Activated CD8-positive, alpha-beta memory T cell treated with anti-CD3 and anti-CD28 coated beads for 36 hours (primary cell): Measurements from ENCODE around the gene STK36. TPM values are rescaled to one million over a fixed set of nuclear protein-coding genes. Genes with fewer than 3 reads are reported as not detected.

Source experiments
- CTCF ChIA-PET: fragments of 350-600 bp; sonication (Branson Sonifier 250); formaldehyde crosslinking; loops from one replicate; lab custom pipeline; 2021; ENCODE audit warnings: antibody characterized with exemption; lab: Charles Lee
- POLR2A ChIA-PET: fragments of 350-600 bp; sonication (Branson Sonifier 250); formaldehyde crosslinking; loops from one replicate; lab custom pipeline; 2021; ENCODE audit warnings: antibody characterized with exemption; lab: Charles Lee
- total RNA-seq, 2 experiments: library from RNA; stranded (reverse); gene quantifications; one replicate each; pipeline ENCODE4 v1.2.3, GENCODE V29; 2021

The STK36 gene
- total RNA-seq, 2 experiments from 2014 or later = 20.3 to 20.7 TPM

DNA sequence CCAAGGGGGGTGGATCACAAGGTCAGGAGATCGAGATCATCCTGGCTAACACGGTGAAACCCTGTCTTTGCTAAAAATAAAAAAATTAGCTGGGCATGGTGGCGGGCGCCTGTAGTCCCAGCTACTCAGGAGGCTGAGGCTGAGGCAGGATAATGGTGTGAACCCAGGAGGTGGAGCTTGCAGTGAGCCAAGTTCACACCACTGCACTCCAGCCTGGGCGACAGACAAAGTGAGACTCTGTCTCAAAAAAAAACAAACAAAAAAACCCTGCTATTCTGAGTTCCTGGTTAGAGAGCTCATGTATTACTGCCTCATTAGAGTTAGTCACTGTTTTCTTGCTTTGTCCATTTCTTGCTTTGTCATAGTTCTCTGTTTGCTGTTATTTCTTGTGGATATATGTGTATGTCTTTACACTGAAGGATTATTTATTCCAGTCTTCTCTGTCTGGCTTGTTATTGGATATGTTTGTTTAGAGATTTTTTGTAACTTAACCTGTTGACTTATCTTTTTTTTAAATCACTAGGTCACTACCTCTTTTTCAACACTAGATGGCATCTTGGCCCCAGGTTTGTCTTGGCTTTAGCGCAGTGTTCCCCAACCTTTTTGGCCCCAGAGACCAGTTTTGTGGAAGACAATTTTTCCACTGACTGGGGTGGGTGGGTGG, 55.7 kb downstream of the STK36 start:
- ChIA-PET CTCF (interaction anchor here (1.1 to 3.3 kb wide), 4 partner anchors 11 to 122 kb away, joined by 4 to 14 read pairs (median 6); no protein-coding TSS in a partner anchor), POLR2A (no interaction called here)

DNA sequence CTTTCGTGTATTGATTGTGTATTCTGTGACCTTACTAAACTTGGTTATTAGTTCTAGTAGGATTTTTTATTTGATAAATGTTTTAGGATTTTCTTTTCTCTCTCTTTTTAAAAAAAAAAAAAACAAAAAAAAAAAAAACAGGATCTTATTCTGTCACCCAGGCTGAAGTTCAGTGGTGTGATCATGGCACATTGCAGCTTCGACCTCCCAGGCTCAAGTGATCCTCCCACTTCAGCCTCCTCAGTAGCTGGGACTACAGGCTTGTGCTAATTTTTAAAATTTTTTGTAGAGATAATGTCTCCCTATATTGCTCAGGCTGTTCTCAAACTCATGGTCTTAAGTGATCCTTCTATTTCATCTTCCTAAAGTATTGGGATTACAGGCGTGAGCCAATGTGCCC, 57.8 kb downstream of the STK36 start:
- CTCF ChIA-PET = interaction anchor here (3.2 kb wide), 1 partner anchor 118 kb away, joined by 12 read pairs; no protein-coding TSS in a partner anchor
- POLR2A ChIA-PET = no interaction called here

- ChIA-PET POLR2A (no interaction called here), CTCF (interaction anchor here (0.7 to 3.2 kb wide), 4 partner anchors 15 to 118 kb away, joined by 3 to 12 read pairs (median 5); partner anchors contain the start of gene TTLL4)
These were observed 60.3 kb downstream of the STK36 start for GRCh38 chr2:218732052-218732760.

DNA sequence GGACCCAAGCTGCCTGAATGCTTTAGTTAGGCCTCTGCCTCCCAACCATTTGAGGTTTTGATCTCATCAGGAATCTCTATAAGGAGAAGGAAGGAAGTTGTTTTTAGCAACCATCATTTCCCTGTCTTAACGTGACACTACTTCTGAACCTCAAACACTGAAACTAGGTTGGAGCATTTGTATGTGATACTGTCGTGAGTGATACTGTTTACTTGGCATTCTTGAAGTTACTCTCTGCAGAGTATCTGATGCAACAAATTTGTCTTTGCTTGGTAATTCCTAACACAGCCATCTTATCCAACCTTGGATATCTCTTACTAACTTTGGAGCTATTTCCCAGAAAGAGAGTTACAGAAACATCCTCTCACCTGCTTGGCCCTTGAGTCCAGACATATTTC, 60.9 kb downstream of the STK36 start:
- POLR2A ChIA-PET = no interaction called here
- CTCF ChIA-PET = interaction anchor here (0.7 to 3.2 kb wide), 2 partner anchors 14 to 115 kb away, joined by 4 to 12 read pairs; no protein-coding TSS in a partner anchor

DNA sequence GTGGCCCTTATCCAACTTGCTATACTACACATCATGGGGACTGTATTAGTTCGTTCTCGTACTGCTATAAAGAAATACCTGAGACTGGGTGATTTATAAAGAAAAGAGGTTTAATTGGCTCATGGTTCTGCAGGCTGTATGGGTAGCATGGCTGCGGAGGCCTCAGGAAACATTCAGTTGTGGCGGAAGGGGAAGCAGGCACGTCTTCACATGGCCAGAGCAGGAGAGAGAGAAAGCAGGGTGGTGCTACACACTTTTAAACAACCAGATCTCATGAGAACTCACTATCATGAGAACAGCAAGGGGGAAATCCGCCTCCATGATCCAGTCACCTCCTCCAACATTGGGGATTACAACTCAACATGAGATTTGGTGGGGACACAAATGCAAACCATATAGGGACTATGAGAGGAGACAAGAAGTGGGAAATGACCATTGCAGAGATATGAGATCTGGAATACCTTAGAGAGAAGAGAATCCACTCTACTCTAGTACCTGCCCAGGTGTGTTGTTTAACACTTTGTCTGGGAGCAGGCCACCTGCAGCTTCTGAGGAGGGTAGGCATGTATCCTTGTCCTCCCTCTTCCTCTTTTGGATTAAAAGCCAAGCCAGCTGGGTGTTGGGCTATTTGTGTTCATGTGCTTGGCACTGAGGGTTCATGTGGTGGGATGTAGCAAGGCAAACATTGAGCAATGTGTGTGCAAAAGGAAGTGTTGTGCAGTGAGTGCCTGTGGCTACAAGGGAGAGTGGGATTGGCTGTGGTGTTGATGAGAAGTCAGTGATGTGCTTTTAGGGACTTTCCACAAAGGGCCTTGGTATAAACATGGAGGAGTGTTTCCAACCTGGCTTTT, 61.5 kb downstream of the STK36 start:
- ChIA-PET POLR2A (no interaction called here), CTCF (interaction anchor here (0.7 to 3.2 kb wide), 2 partner anchors 14 to 114 kb away, joined by 4 to 12 read pairs; no protein-coding TSS in a partner anchor)

- ChIA-PET CTCF (interaction anchor here (0.6 to 0.7 kb wide), 2 partner anchors 23 to 27 kb away, joined by 3 read pairs; no protein-coding TSS in a partner anchor), POLR2A (no interaction called here)
These were observed 62.5 kb downstream of the STK36 start for GRCh38 chr2:218734190-218734975.

DNA sequence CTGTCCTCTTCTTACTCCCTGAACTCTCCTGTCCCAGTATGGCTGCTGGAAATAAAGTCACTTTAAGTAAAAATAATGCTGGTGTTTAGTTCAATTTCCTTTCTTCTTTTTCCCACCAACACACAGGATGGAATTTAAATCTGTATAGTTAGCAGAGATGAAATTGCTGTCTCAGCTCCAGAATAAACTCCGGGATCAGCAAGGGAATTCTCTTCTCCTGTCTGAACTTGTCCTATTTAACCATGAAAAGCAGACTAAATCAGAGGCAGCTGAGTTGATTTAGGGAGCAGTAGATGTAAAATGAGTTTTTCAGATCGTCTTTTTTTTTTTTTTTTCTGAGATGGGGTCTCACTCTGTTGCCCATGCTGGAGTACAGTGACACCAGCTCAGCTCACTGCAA, 64.6 kb downstream of the STK36 start:
- CTCF ChIA-PET = no interaction called here
- POLR2A ChIA-PET = no interaction called here

DNA sequence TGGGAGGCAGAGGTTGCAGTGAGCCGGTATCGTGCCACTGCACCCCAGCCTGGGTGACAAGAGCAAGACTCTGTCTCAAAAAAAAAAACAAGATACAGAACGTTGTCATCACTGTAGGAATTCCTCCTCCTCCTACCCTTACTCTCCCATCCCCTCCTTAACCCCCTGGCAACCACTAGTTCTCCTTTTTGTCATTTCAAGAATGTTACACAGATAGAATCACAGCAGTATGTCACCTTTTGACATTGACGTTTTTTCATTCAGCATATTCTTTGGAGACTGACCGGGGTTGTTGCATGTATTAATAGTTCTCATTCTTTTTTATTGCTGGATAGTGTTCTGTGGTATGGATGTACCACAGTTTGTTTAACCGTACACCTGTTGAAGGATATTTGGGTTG, 71.2 kb downstream of the STK36 start:
- POLR2A ChIA-PET = no interaction called here

GRCh38 chr2:218744615-218745014, 72.7 kb downstream of the STK36 start:
- ChIA-PET POLR2A (no interaction called here), CTCF (no interaction called here)

More for the DNA sequence above, 71.2 kb downstream of the STK36 start:
- CTCF ChIA-PET = no interaction called here

DNA sequence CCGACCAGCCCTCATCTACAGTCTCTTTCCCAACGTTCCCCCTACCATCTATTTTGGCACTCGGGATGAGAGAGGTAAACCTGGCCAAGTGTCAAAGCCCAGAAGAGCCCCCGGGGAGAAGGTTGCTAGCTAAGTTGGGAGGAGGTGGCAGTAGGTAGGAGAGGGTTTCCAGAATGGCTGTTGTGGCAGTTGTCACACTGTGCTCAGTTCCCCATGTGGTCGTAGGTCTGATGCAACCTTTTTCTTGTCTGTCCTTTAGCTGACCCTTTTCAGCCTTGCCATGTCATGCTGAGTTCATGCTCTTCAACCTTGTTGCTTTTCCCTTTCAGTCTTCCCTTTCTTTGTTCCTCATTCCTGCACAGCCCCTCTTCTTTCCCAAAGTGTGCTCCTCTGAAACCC, 73.3 kb downstream of the STK36 start:
- POLR2A ChIA-PET = no interaction called here
- CTCF ChIA-PET = interaction anchor here (1.6 kb wide), 1 partner anchor 14 kb away, joined by 3 read pairs; no protein-coding TSS in a partner anchor

DNA sequence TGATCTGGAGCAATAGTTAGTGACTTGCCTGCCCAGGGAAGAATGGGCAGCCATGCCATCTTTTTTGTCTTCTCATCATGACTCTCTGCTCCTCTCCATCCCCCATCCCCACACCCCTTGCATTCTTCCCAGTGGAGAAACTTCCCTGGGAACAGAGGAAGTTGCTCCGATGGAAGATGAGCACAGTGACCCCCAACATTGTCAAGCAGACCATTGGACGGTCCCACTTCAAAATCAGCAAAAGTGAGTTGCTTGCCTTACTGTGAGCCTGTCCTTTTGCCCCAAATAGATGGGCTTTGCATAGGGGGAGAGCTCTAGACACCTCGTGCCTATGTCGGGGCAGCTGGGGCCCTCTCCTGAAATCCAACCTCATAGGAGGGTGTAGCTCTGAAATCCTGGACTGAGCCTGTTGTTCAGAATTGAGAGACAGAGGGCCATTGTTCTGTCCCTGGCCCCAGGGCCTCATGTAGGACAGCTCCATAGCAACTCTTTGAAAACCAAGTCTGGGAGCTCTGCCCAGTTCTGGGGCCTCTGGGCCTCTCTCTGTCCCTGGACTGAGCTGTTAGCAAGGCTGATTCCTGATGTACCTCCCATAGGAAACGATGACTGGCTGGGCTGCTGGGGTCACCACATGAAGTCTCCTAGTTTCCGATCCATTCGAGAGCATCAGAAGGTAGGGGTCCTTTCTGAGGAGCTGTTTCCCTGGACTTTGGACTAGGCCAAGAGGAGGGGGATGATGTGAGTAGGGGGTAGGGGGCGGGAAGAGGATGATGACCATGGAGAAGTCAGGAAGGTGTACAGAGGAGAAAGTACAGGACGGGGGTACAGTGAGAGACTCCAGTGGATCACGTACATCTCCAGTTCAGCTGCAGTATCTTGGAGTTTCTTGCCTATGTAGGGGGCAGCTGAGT, 73.9 kb downstream of the STK36 start:
- POLR2A ChIA-PET = no interaction called here

DNA sequence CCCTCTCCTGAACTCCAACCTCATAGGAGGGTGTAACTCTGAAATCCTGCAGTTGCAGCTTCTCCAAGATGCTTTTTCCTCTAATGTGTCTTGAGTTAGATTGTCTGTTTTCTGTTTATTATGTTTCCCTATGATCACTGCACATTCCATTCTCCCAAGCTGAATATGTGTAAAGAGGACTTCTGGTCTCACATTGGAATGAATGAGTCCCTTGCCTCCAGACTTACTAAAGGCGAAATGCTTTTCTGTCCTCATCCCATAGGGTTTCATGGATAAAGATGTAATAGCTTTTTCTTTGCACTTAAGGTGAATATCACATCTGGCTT, 74.5 kb downstream of the STK36 start:
- CTCF ChIA-PET = interaction anchor here (1.2 to 1.7 kb wide), 3 partner anchors 14 to 99 kb away, joined by 3 to 4 read pairs (median 3); no protein-coding TSS in a partner anchor
- POLR2A ChIA-PET = no interaction called here

More for the DNA sequence above, 73.9 kb downstream of the STK36 start:
- CTCF ChIA-PET = interaction anchor here (1.2 to 1.7 kb wide), 3 partner anchors 13 to 98 kb away, joined by 3 to 4 read pairs (median 3); no protein-coding TSS in a partner anchor

GRCh38 chr2:218746960-218747359, 75.1 kb downstream of the STK36 start:
- POLR2A ChIA-PET = no interaction called here
- CTCF ChIA-PET = interaction anchor here (1.2 to 1.7 kb wide), 3 partner anchors 14 to 99 kb away, joined by 3 to 4 read pairs (median 3); no protein-coding TSS in a partner anchor

DNA sequence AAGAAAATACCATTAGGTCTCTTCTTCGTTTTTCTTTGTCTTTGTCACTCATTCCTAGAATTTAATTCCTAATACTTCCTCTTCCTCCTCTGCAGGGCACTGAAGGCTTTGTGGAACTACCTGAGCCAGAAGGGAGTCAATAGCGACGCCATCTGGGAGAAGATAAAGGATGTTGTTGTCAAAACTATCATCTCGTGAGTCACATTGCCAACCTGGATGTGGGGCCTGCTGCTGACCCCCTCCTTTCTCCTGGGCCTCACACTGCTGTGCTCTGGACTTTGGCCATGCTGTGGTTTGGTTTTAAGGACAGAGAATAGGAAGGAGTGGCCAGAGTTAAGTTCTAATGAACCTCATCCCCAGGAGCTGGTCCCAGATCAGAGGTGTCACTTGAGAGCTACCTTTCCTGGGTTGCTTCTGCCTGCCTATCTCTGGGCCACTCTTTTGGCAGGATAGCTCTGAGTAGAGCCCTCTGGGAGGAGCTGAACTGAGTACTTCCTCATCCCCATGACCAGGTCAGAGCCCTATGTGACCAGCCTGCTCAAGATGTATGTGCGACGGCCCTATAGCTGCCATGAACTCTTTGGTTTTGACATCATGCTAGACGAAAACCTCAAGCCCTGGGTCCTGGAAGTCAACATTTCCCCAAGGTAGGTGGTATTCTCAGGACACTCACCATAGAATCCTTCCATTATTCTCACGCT, 77.0 kb downstream of the STK36 start:
- ChIA-PET CTCF (interaction anchor here (0.7 kb wide), 1 partner anchor 73 kb away, joined by 3 read pairs; no protein-coding TSS in a partner anchor), POLR2A (interaction anchor here (0.7 kb wide), 1 partner anchor 816 kb away, joined by 4 read pairs; no protein-coding TSS in a partner anchor)
